Suppressor macrophage (primary cell): ENCODE measurements around the gene PARP14.

ENCODE experiments used
- DNase-seq, 4 experiments: peaks; one replicate each; pipeline ENCODE4 v3.0.0-alpha.2; 2020 to 2022

The PARP14 gene

GRCh38 chr3:122679085-122679881, 1.4 kb upstream of the PARP14 start:
- DNase-seq = peak; percentile 68 to 84 (median 80)

GRCh38 chr3:122679882-122680474, 661 bp upstream of the PARP14 start:
- DNase-seq = peak in 3 of 4 experiments; percentile 3 to 18 (median 15)

- DNase-seq = peak in 3 of 4 experiments; percentile 5 to 13 (median 7)
These were observed 790 bp downstream of the PARP14 start for GRCh38 chr3:122681284-122681973.

GRCh38 chr3:122681974-122682409, 1.4 kb downstream of the PARP14 start:
- DNase-seq = peak in 2 of 4 experiments; percentile 11

GRCh38 chr3:122682778-122683411, 2.3 kb downstream of the PARP14 start:
- DNase-seq = peak; percentile 24 to 68 (median 52)

- peak; percentile 6 to 69 (median 42) for DNase-seq
These were observed 6.7 kb downstream of the PARP14 start for GRCh38 chr3:122687298-122687697.

GRCh38 chr3:122688996-122689395, 8.4 kb downstream of the PARP14 start:
- DNase-seq = peak; percentile 62 to 80 (median 72)

- no peak for DNase-seq
These were observed 8.9 kb downstream of the PARP14 start for GRCh38 chr3:122689587-122689986.

- no peak for DNase-seq
These were observed 9.5 kb downstream of the PARP14 start for GRCh38 chr3:122690096-122690495.

GRCh38 chr3:122691195-122691594, 10.6 kb downstream of the PARP14 start:
- no peak for DNase-seq

GRCh38 chr3:122692674-122693073, 12.0 kb downstream of the PARP14 start:
- no peak for DNase-seq

- no peak for DNase-seq
These were observed 14.3 kb downstream of the PARP14 start for GRCh38 chr3:122694966-122695365.

- no peak for DNase-seq
These were observed 15.4 kb downstream of the PARP14 start for GRCh38 chr3:122695927-122696561.

- DNase-seq = no peak
These were observed 17.4 kb downstream of the PARP14 start for GRCh38 chr3:122697952-122698620.

- DNase-seq = no peak
These were observed 19.6 kb downstream of the PARP14 start for GRCh38 chr3:122700193-122700592.

- no peak for DNase-seq
These were observed 24.7 kb downstream of the PARP14 start for GRCh38 chr3:122705379-122705778.

GRCh38 chr3:122710616-122711251, 30.1 kb downstream of the PARP14 start:
- DNase-seq = peak in 1 of 4 experiments; percentile 13

- no peak for DNase-seq
These were observed 33.6 kb downstream of the PARP14 start for GRCh38 chr3:122714273-122714672.

GRCh38 chr3:122716667-122717066, 36.0 kb downstream of the PARP14 start:
- peak in 1 of 4 experiments; percentile 14 for DNase-seq

GRCh38 chr3:122719273-122719921, 38.8 kb downstream of the PARP14 start:
- DNase-seq = no peak

- DNase-seq = no peak
These were observed 44.5 kb downstream of the PARP14 start for GRCh38 chr3:122725106-122725505.
